Mesothelial cell of epicardium (in vitro differentiated cells): Measurements from ENCODE around the gene FOXP1. TPM values are rescaled to one million over a fixed set of nuclear protein-coding genes. Genes with fewer than 3 reads are reported as not detected.

Source experiments
- DNase-seq, 2 experiments: peaks; one replicate each; pipeline ENCODE4 v3.0.0; 2021; ENCODE audit warnings: low spot score in 2 of 2; ENCODE audit not compliant: unreplicated experiment in 2 of 2
- H3K27ac Mint-ChIP-seq: 2 replicates; pipeline ENCODE4 v1.8.0; 2021; ENCODE audit warnings: mixed read lengths
- H3K27me3 Mint-ChIP-seq: 2 replicates; pipeline ENCODE4 v1.8.0; 2021; ENCODE audit warnings: low read depth, mixed read lengths
- H3K36me3 Mint-ChIP-seq: 2 replicates; pipeline ENCODE4 v1.8.0; 2021; ENCODE audit warnings: mixed read lengths
- H3K4me1 Mint-ChIP-seq: 2 replicates; pipeline ENCODE4 v1.8.0; 2021; ENCODE audit warnings: mixed read lengths
- H3K4me3 Mint-ChIP-seq: 2 replicates; pipeline ENCODE4 v1.8.0; 2021; ENCODE audit warnings: mild to moderate bottlenecking, moderate library complexity, mixed read lengths
- H3K9me3 Mint-ChIP-seq: 2 replicates; pipeline ENCODE4 v1.8.0; 2021; ENCODE audit warnings: mixed read lengths
- total RNA-seq: library from RNA; stranded (reverse); gene quantifications from 3 replicates; pipeline ENCODE4 v1.2.1, GENCODE V29; 2021
- TF ChIP-seq, protein P1 (sequence below): fragments of 200-600 bp; sonication (generic); IDR thresholded peaks from one replicate; pipeline ENCODE4 v1.5.0; 2021; ENCODE audit warnings: antibody characterized with exemption; ENCODE audit not compliant: unreplicated experiment

The FOXP1 gene
- total RNA-seq, 1 donor from 2014 or later: 187 TPM

DNA sequence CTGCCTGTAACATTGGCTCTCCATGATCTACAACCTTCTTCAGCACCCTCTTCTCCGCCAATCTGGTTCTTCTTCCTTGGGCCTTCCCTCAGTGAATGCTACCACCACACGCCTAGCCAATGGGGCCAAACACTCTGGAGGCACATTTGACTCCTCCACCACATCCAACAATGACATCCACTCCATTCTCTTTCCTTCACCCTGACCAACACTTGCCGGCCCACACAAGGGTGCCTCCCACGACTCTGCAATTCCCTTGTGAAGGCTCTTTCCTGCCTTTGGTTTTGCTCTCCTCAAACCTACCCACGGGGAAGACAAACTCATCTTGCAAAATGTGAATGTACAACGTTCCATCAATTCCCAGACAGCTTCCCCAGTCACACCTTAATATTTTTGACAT is 263.8 kb downstream of the FOXP1 start:
- Mint-ChIP-seq H3K4me1 (peaks cover 24% of the 10 kb centered on the region), H3K9me3 (no peaks in the 10 kb centered on the region), H3K36me3 (peaks cover 4% of the 10 kb centered on the region), H3K4me3 (no peak overlapping the region), H3K27me3 (no peaks in the 10 kb centered on the region), H3K27ac (no peak overlapping the region)
- DNase-seq: no peak
- TF ChIP-seq, protein P1, sequence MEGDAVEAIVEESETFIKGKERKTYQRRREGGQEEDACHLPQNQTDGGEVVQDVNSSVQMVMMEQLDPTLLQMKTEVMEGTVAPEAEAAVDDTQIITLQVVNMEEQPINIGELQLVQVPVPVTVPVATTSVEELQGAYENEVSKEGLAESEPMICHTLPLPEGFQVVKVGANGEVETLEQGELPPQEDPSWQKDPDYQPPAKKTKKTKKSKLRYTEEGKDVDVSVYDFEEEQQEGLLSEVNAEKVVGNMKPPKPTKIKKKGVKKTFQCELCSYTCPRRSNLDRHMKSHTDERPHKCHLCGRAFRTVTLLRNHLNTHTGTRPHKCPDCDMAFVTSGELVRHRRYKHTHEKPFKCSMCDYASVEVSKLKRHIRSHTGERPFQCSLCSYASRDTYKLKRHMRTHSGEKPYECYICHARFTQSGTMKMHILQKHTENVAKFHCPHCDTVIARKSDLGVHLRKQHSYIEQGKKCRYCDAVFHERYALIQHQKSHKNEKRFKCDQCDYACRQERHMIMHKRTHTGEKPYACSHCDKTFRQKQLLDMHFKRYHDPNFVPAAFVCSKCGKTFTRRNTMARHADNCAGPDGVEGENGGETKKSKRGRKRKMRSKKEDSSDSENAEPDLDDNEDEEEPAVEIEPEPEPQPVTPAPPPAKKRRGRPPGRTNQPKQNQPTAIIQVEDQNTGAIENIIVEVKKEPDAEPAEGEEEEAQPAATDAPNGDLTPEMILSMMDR: no peak

DNA sequence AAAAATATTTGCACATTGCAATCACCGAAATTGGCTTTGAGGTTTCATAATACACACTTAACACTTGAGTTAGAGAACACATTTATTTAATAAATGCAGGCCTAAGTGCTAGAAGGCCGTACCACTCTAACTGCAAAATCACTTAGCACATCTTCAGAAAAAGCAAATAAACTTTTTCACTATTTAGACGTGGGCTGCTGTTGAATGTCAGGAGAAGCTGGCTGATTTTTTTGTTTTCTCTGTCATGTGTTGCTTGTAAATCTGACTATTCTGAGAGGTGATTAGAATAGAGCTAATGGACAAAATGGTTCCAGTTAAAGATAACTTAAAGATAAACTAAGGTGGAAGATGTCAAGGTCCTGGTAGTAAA is 265.1 kb downstream of the FOXP1 start:
- no peak for DNase-seq
- H3K36me3 Mint-ChIP-seq: peaks cover 4% of the 10 kb centered on the region
- H3K27me3 Mint-ChIP-seq: no peaks in the 10 kb centered on the region
- peak overlapping the region; percentile 44 for H3K27ac Mint-ChIP-seq
- no peak overlapping the region for H3K4me3 Mint-ChIP-seq
- H3K9me3 Mint-ChIP-seq: no peaks in the 10 kb centered on the region
- TF ChIP-seq, protein P1: no peak
- peaks cover 27% of the 10 kb centered on the region for H3K4me1 Mint-ChIP-seq

DNA sequence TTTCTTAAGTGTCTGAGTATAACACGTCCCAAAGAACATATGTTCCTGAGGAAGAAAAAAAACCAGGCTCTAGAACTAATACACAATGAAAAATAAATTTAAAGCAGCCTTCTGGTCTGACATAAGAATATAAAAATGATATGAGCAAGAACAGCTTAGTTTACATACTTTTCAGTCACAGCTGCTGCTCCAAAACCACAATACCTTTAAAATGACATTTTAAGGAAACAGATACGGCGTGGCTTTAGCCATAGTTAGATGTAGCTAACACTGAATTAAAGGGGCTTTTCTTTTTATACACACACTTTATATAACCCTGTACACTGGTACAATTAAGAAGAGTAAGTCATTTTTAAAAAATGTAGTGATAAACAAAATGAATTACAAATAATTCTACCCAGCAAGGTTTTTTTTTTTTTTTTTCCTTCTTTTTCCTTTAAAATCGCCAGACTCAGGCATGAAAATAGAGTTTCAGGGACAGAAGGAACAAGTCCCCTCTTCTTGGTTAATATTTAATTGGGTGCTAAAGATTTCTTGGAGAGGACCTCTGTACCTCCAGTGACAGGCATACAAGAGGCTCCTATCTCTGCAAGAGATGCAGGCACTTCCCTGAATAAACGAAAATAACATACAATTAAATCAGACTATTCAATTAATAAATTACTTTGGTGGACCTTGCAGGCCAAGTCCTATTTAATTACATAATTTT is 265.6 kb downstream of the FOXP1 start:
- peaks cover 27% of the 10 kb centered on the region for H3K4me1 Mint-ChIP-seq
- TF ChIP-seq, protein P1: no peak
- no peak overlapping the region for H3K4me3 Mint-ChIP-seq
- no peak for DNase-seq
- H3K27ac Mint-ChIP-seq: peak overlapping the region; percentile 82
- peaks cover 4% of the 10 kb centered on the region for H3K36me3 Mint-ChIP-seq
- H3K27me3 Mint-ChIP-seq: no peaks in the 10 kb centered on the region
- no peaks in the 10 kb centered on the region for H3K9me3 Mint-ChIP-seq

DNA sequence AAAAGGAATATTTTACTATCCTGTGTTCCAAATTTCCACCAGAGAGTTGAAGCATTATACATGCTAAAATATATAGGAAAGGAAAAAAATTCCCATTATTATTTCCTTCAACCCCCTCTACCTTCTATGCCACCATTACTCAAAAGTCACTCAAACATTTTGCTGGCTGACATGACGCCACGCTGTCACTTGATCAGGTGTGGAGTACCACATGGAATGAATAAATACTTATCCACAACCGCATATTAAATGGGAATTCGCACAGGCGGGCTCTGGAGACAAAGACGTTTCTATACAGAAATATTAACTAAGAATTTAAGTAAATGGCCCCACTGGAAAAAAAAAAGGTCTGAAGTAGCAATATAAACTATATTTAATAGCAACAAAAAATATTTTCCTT is 266.4 kb downstream of the FOXP1 start:
- Mint-ChIP-seq H3K4me3 (no peak overlapping the region), H3K27me3 (no peaks in the 10 kb centered on the region)

DNA sequence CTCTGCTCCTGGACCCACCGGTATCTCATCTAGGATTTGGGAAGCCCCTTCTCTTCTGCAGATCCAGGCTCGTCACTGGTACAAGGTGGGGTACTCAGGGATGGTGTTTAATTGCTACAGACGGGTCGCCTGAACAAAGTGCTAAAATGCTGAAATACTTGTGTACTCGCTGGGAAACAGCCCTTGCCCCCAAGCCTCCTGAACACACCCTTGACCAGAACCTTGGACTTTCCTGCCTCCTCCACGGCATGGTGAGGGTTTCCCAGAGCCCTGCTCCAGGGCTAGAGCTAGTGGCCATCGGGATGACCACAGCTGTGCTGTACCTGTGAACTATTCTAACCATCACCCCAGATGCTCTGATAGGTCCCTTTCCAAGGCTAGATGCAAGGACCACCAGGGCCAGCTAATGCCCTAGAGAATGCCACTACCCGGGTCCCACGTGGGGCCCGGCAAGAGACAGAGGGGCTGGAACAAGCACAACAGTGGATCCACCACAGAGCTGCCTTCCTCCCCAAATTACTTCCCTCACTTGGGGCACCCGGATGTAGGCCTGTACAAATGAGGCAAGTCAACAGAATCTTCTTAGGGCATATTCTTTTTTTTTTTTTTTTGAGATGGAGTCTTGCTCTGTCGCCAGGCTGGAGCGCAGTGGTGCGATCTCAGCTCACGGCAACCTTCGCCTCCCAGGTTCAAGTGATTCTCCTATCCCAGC is 267.3 kb downstream of the FOXP1 start:
- Mint-ChIP-seq H3K27ac (no peak overlapping the region), H3K36me3 (peaks cover 3% of the 10 kb centered on the region), H3K9me3 (no peaks in the 10 kb centered on the region), H3K27me3 (no peaks in the 10 kb centered on the region), H3K4me3 (no peak overlapping the region), H3K4me1 (peaks cover 32% of the 10 kb centered on the region)
- TF ChIP-seq, protein P1: no peak
- DNase-seq: no peak

More for the DNA sequence above, 266.4 kb downstream of the FOXP1 start:
- Mint-ChIP-seq H3K9me3 (no peaks in the 10 kb centered on the region), H3K27ac (no peak overlapping the region), H3K4me1 (peaks cover 27% of the 10 kb centered on the region), H3K36me3 (peaks cover 4% of the 10 kb centered on the region)
- DNase-seq: no peak
- TF ChIP-seq, protein P1: no peak
